GM23248 (cell line): ENCODE measurements around the gene ASPHD2. TPM values are rescaled to one million over a fixed set of nuclear protein-coding genes. Genes with fewer than 3 reads are reported as not detected.

Experiments
- DNase-seq: peaks from one replicate; pipeline ENCODE4 v3.0.0-alpha.2; 2015
- H2AFZ ChIP-seq: fragments of 200-600 bp; sonication (generic); 2 replicates; pipeline ENCODE4 v1.6.1; 2016; ENCODE audit warnings: antibody characterized with exemption
- H3F3A ChIP-seq: fragments of 200-600 bp; sonication (generic); 2 replicates; pipeline ENCODE4 v1.6.1; 2016; ENCODE audit warnings: mild to moderate bottlenecking, antibody characterized with exemption, mixed run types; ENCODE audit not compliant: insufficient read depth
- H3K27ac ChIP-seq: fragments of 200-600 bp; sonication (generic); 2 replicates; pipeline ENCODE4 v1.5.1; 2016; ENCODE audit warnings: mild to moderate bottlenecking
- H3K27me3 ChIP-seq: fragments of 200-600 bp; sonication (generic); replicated peaks from 2 replicates; pipeline ENCODE4 v1.6.1; 2016; ENCODE audit warnings: mild to moderate bottlenecking; ENCODE audit not compliant: insufficient read depth
- H3K36me3 ChIP-seq: fragments of 200-600 bp; sonication (generic); 2 replicates; pipeline ENCODE4 v1.6.1; 2016; ENCODE audit warnings: low read depth, mild to moderate bottlenecking
- H3K4me1 ChIP-seq: fragments of 200-600 bp; sonication (generic); 2 replicates; pipeline ENCODE4 v1.6.1; 2016; ENCODE audit warnings: mild to moderate bottlenecking; ENCODE audit not compliant: insufficient read depth
- H3K4me2 ChIP-seq: fragments of 200-600 bp; sonication (generic); one replicate; pipeline ENCODE4 v1.6.1; 2016; ENCODE audit warnings: mild to moderate bottlenecking; ENCODE audit not compliant: unreplicated experiment
- H3K4me3 ChIP-seq: fragments of 200-600 bp; sonication (generic); 2 replicates; pipeline ENCODE4 v1.5.1; 2016; ENCODE audit warnings: mild to moderate bottlenecking
- H3K79me2 ChIP-seq: fragments of 200-600 bp; sonication (generic); 2 replicates; pipeline ENCODE4 v1.6.1; 2016; ENCODE audit warnings: mild to moderate bottlenecking; ENCODE audit not compliant: insufficient read depth
- H3K9ac ChIP-seq: fragments of 200-600 bp; sonication (generic); 2 replicates; pipeline ENCODE4 v1.6.1; 2016; ENCODE audit warnings: mild to moderate bottlenecking
- H3K9me2 ChIP-seq: fragments of 200-600 bp; sonication (generic); 2 replicates; pipeline ENCODE4 v1.6.1; 2016; ENCODE audit warnings: mixed run types, mild to moderate bottlenecking, moderate library complexity; ENCODE audit not compliant: insufficient read depth
- H3K9me3 ChIP-seq: fragments of 200-600 bp; sonication (generic); one replicate; pipeline ENCODE4 v1.6.1; 2017; ENCODE audit warnings: low read depth
- H4K20me1 ChIP-seq: fragments of 200-600 bp; sonication (generic); 2 replicates; pipeline ENCODE4 v1.6.0; 2016; ENCODE audit not compliant: insufficient read depth
- EZH2 ChIP-seq: fragments of 200-600 bp; sonication (generic); IDR thresholded peaks from 2 replicates; pipeline ENCODE4 v1.6.1; 2018; ENCODE audit warnings: antibody characterized with exemption, mild to moderate bottlenecking; ENCODE audit not compliant: insufficient read depth, poor library complexity, severe bottlenecking
- EZH2phosphoT487 ChIP-seq: fragments of 200-600 bp; sonication (generic); IDR thresholded peaks from 2 replicates; pipeline ENCODE4 v1.6.1; 2018; ENCODE audit warnings: antibody characterized with exemption, moderate library complexity, mild to moderate bottlenecking, low read depth; ENCODE audit not compliant: insufficient read depth
- WGBS, 2 experiments: methylation state at CpG; one replicate each; pipeline ENCODE4 v1.1.6; 2015 to 2017; ENCODE audit warnings: low lambda C conversion rate in 2 of 2, low coverage in 1 of 2; ENCODE audit errors: missing lambda C conversion rate in 2 of 2; 5-methylcytosine and 5-hydroxymethylcytosine counted together
- in situ Hi-C: fragments of 300-500 bp; cut with MboI; formaldehyde crosslinking; loops from 2 replicates; pipeline ENCODE4 v1.15.0; 2020
- polyA plus RNA-seq: library from polyadenylated mRNA; unstranded; fragments of >200 nt; fragmentation: Nextera tagmentation; extraction: Ambion mirVana; gene quantifications from 2 replicates; pipeline ENCODE4 v1.2.1, GENCODE V29; 2016
- total RNA-seq: library from RNA; depleted of rRNA; stranded (reverse); fragments of >200 nt; shearing (Covaris generic); gene quantifications from 2 replicates; pipeline ENCODE4 v1.2.3, GENCODE V29; 2014

The ASPHD2 gene
- total and polyA plus RNA-seq, 2 experiments from 2014 or later = 0.73 to 1.8 TPM

DNA sequence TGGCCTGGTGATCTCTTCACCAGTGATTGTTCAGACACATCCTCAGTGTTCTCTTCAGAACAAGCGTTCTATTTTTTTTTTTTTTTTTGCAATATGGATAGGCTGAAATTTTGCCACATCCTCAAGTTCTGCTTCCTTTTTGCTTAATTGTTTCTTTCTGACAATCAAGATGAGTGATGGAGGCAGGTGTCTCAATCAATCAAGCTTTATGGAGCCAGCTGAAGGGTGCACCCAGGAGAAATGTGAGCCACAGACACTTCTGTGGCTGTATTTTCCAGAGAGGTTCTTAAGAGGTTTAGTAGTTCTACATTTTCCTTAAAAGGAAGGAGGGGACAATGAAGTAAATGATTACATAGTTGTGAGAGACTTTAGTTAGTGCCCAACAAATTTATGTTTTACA is 43.9 kb upstream of the ASPHD2 start:
- in situ Hi-C loops = no loop called here
- TF ChIP-seq EZH2phosphoT487 (no peak), EZH2 (no peak)
- Histone ChIP-seq H3K4me2 (no peak overlapping the region), H3K27ac (no peak overlapping the region), H3K27me3 (peaks cover 56% of the 10 kb centered on the region), H3K4me1 (no peaks in the 10 kb centered on the region), H3K79me2 (no peaks in the 10 kb centered on the region), H2AFZ (no peak overlapping the region), H3K9me2 (no peaks in the 10 kb centered on the region), H3F3A (no peaks in the 10 kb centered on the region), H4K20me1 (no peaks in the 10 kb centered on the region), H3K4me3 (no peak overlapping the region), H3K9ac (no peak overlapping the region), H3K36me3 (no peaks in the 10 kb centered on the region), H3K9me3 (no peaks in the 10 kb centered on the region)
- no peak for DNase-seq
- WGBS, 2 experiments = 47 to 50% methylated on average over 1 of the region's 1 CpG

DNA sequence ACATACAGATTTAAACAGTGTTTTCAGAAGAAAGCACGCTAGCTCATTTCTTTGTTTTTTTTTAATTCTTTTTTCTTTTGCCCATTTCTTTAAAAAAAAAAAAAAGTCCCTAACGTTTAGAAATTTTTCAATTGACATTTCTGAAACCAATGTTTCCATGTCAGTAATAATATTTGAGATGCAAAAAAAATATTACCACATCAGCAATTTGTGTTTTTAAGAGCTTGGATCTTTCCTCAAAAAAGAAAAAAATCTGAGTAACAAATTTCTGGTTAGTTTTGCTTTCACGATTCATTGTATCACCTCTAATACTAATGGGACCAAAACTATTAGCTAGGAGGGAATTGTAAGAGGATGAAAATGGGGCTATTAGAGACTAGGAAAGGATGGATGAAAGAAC is 39.9 kb upstream of the ASPHD2 start:
- no peak for DNase-seq
- Histone ChIP-seq H2AFZ (no peak overlapping the region), H3K9me2 (no peaks in the 10 kb centered on the region), H3K27ac (no peak overlapping the region), H3K4me3 (no peak overlapping the region), H3F3A (no peaks in the 10 kb centered on the region), H3K9ac (no peak overlapping the region), H3K4me1 (no peaks in the 10 kb centered on the region), H3K79me2 (no peaks in the 10 kb centered on the region), H3K36me3 (no peaks in the 10 kb centered on the region), H3K4me2 (no peak overlapping the region), H3K27me3 (peaks cover 17% of the 10 kb centered on the region), H3K9me3 (no peaks in the 10 kb centered on the region), H4K20me1 (no peaks in the 10 kb centered on the region)
- in situ Hi-C loops = no loop called here
- WGBS, 2 experiments = 22 to 28% methylated on average over 3 of the region's 3 CpGs
- no peak for TF ChIP-seq EZH2phosphoT487
- TF ChIP-seq EZH2 = no peak

DNA sequence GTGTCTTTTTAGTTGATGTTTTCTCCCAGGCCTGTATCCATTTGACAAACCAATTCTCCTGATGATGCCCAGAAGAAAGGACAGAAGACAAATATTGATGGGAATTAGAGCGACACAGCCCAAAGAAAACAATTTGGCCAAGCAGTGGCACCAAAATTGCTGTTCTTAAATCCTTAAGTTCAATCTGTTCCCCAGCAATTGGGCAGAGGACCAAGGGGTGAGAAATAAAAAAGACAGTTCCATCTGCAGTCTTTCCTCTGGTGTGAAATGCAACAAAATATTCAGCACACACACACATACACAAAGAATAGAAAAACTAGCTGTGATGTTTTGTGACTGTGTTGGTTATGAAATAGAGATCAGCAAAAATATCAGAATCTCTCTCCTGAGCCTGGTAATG is 38.0 kb upstream of the ASPHD2 start:
- Histone ChIP-seq H3K4me1 (no peaks in the 10 kb centered on the region), H3K27ac (no peak overlapping the region), H3K36me3 (no peaks in the 10 kb centered on the region), H3K27me3 (0 out of 2 replicates have a peak, but pooled peaks cover 13% of the 10 kb centered on the region), H4K20me1 (no peaks in the 10 kb centered on the region), H3F3A (no peaks in the 10 kb centered on the region), H2AFZ (no peak overlapping the region), H3K4me2 (no peak overlapping the region), H3K9me3 (no peaks in the 10 kb centered on the region), H3K4me3 (no peak overlapping the region), H3K9ac (no peak overlapping the region), H3K9me2 (no peaks in the 10 kb centered on the region), H3K79me2 (no peaks in the 10 kb centered on the region)
- no peak for DNase-seq
- WGBS, 2 experiments = 66 to 83% methylated on average over 1 of the region's 1 CpG
- TF ChIP-seq EZH2phosphoT487 (no peak), EZH2 (no peak)
- in situ Hi-C loops = no loop called here

DNA sequence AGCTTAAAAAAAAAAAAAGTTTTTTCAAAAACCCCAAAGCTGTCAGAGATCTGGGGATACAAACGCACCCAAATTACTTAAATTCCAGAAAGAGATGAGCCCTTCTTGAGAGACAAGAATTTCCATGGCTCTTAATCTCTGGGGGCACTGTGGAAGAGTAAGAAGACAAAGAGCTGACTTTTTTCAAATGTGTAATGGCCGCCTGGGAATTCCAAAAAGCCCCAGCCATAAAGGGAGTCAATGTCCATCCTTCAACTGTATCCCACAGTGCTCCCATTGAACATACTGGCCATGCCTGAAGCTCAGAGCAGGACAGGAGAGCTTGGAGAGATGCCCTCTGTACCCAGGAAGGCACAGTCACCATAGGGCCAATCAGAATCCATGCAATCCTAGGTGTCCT is 37.4 kb upstream of the ASPHD2 start:
- no peaks in the 10 kb centered on the region for H3F3A ChIP-seq
- H3K36me3 ChIP-seq = no peaks in the 10 kb centered on the region
- no peak overlapping the region for H3K4me2 ChIP-seq
- H3K4me3 ChIP-seq = no peak overlapping the region
- WGBS, 2 experiments = 35 to 41% methylated on average over 2 of the region's 2 CpGs
- no peak overlapping the region for H2AFZ ChIP-seq
- H3K4me1 ChIP-seq = no peaks in the 10 kb centered on the region
- no peak for TF ChIP-seq EZH2
- TF ChIP-seq EZH2phosphoT487 = no peak
- H3K9me2 ChIP-seq = no peaks in the 10 kb centered on the region
- no peak for DNase-seq
- H3K9me3 ChIP-seq = no peaks in the 10 kb centered on the region
- H4K20me1 ChIP-seq = no peaks in the 10 kb centered on the region
- no peak overlapping the region for H3K27ac ChIP-seq
- H3K27me3 ChIP-seq = peaks cover 9% of the 10 kb centered on the region; the same call in 1 of the 2 replicates
- H3K79me2 ChIP-seq = no peaks in the 10 kb centered on the region
- no peak overlapping the region for H3K9ac ChIP-seq
- in situ Hi-C loops = no loop called here

DNA sequence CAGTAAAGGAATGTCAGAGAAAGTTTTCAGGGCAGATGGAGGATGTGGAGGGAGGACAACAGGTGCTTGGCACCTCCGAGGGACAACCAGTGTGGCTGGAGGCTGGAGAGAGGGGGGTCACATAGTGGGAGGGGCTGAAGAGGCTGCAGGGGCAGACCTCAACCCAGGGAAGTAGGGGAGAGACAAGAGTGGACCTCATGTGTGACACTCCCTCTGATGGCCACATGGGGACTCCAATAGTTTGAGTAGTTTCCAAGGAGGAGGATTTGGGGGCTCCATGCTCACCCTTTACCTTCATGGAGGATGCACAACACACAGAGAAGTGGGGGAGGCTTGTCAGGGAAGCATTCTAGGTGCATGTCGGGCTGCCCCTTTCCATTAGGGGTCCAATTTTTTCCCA is 35.1 kb upstream of the ASPHD2 start:
- WGBS, 2 experiments = 27 to 45% methylated on average over 2 of the region's 2 CpGs
- no peaks in the 10 kb centered on the region for H3K79me2 ChIP-seq
- no peak overlapping the region for H3K4me2 ChIP-seq
- TF ChIP-seq EZH2 (no peak), EZH2phosphoT487 (no peak)
- H4K20me1 ChIP-seq = no peaks in the 10 kb centered on the region
- H3K9me2 ChIP-seq = no peaks in the 10 kb centered on the region
- no peak overlapping the region for H3K27ac ChIP-seq
- H3K36me3 ChIP-seq = no peaks in the 10 kb centered on the region
- H2AFZ ChIP-seq = no peak overlapping the region
- peaks cover 2% of the 10 kb centered on the region; the same call in 1 of the 2 replicates for H3F3A ChIP-seq
- no peak overlapping the region for H3K4me3 ChIP-seq
- no peaks in the 10 kb centered on the region for H3K9me3 ChIP-seq
- H3K4me1 ChIP-seq = peaks cover 1% of the 10 kb centered on the region; the same call in 1 of the 2 replicates
- H3K27me3 ChIP-seq = peaks cover 9% of the 10 kb centered on the region; the same call in 1 of the 2 replicates
- H3K9ac ChIP-seq = no peak overlapping the region
- in situ Hi-C loops = no loop called here
- no peak for DNase-seq
